ENCODE measurements around the gene DENND1A. TPM values are rescaled to one million over a fixed set of nuclear protein-coding genes. Genes with fewer than 3 reads are reported as not detected.

The DENND1A gene
- total and polyA plus RNA-seq, 2 of the 13 experiments (the other 11 are each of a cell fraction or from before 2014, with no cell fraction given): 14.8 to 30.1 TPM

DNA sequence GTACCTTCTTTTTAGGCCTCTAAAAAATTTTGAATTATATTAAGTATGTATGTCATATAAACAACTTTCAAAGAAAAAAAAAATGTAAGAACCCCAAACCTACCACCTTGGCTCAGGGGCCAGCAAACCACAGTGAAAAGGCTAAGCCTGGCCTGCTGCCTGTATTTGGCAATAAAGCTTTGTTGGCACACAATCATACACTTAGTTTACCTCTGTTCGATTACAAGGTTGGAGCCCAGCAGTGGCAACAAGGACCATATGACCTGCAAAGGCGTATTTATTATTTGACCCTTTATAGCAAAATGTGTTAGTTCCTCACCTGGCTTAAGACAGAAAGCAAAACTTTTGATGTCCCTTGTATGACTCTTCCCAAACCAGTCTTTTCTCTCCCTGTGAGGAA, 282.8 kb downstream of the DENND1A start:
- H3K27ac ChIP-seq (ENCODE audit: extremely low read length, insufficient read depth, low read length): no peak overlapping the region
- ATAC-seq (no peak), DNase-seq (ENCODE audit: low spot score) (no peak), FAIRE-seq (no peak)
- H4K20me1 ChIP-seq (ENCODE audit: insufficient read depth, low read length): peaks cover 5% of the 10 kb centered on the region; the same call in 1 of the 2 replicates
- no peak overlapping the region for H3K4me2 ChIP-seq (ENCODE audit: low read depth, low read length)
- BruUV-seq (replicated peaks): no TSS peak
- ChIA-PET POLR2A (no interaction called here), CTCF (ENCODE audit: low intra/inter-chr PET ratio, low total read pairs) (no interaction called here)
- in situ Hi-C loops (cut with HindIII; ENCODE audit: extremely low pct_ligation_motif_present, low pct_unique_long_range_greater_than_20kb): no loop called here
- H3K79me2 ChIP-seq (ENCODE audit: insufficient read depth, low read length): no peaks in the 10 kb centered on the region
- peaks cover 5 to 42% of the 10 kb centered on the region in 2 experiments; a peak in 4 of 5 replicates for H3K36me3 ChIP-seq (replicated peaks in 1 of 2; ENCODE audit: control insufficient read depth in 1 of 2, insufficient read depth in 2 of 2, low read length in 2 of 2)
- H3K4me1 ChIP-seq (ENCODE audit: insufficient read depth, low read length): peaks cover 17% of the 10 kb centered on the region
- intact Hi-C loops (cut with micrococcal nuclease; ENCODE audit: unreplicated experiment): no loop called here
- no peak overlapping the region for H3K9ac ChIP-seq (ENCODE audit: insufficient read depth, low read depth, low read length)
- H3K27me3 ChIP-seq (ENCODE audit: control insufficient read depth in 1 of 2, insufficient read depth in 2 of 2, low read length in 2 of 2): no peaks in the 10 kb centered on the region
- no peaks in the 10 kb centered on the region for H3K9me3 ChIP-seq (ENCODE audit: low read length)
- no peak overlapping the region for H3K4me3 ChIP-seq (replicated peaks in 1 of 3; ENCODE audit: insufficient read depth in 1 of 3, low read depth in 2 of 3, low read length in 3 of 3)
- TF ChIP-seq KLF11 (CRISPR knock-in tag; IDR thresholded peaks at IDR 0.05): no peak
- 92% methylated on average over 2 of the region's 2 CpGs for WGBS (ENCODE audit: low lambda C conversion rate)
- H2AFZ ChIP-seq (ENCODE audit: low read length): no peak overlapping the region

DNA sequence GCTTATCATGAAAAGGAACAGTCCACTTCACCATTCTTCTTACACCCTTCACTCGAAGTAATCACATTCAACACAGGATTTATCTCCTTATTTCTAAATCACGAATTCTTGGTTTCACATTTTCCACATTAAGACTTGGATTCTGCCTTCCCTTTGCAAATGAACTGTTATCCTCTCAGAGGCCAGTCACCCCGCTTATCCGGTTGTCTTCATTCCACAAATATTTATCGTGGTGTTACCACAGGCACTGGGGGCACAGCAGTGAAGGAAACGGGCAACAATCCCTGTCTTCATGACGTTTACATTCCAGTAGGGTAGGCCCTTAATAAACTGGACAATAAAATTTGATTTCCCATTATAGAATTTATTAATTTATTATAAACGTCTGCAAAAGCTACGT, 284.2 kb downstream of the DENND1A start:
- in situ Hi-C loops (cut with HindIII; ENCODE audit: extremely low pct_ligation_motif_present, low pct_unique_long_range_greater_than_20kb): no loop called here
- no peak for DNase-seq (ENCODE audit: low spot score)
- peaks cover 3 to 33% of the 10 kb centered on the region in 2 experiments; a peak in 3 of 5 replicates for H3K36me3 ChIP-seq (replicated peaks in 1 of 2; ENCODE audit: control insufficient read depth in 1 of 2, insufficient read depth in 2 of 2, low read length in 2 of 2)
- ATAC-seq: no peak
- ChIA-PET POLR2A (no interaction called here), CTCF (ENCODE audit: low intra/inter-chr PET ratio, low total read pairs) (no interaction called here)
- H3K27me3 ChIP-seq (ENCODE audit: control insufficient read depth in 1 of 2, insufficient read depth in 2 of 2, low read length in 2 of 2): no peaks in the 10 kb centered on the region
- BruUV-seq (replicated peaks): no TSS peak
- WGBS (ENCODE audit: low lambda C conversion rate): 97% methylated on average over 9 of the region's 9 CpGs
- no peaks in the 10 kb centered on the region for H3K79me2 ChIP-seq (ENCODE audit: insufficient read depth, low read length)
- no peak for TF ChIP-seq TAF1 (CRISPR knock-in tag; IDR thresholded peaks at IDR 0.05)
- TF ChIP-seq ZNF460 (CRISPR knock-in tag; IDR thresholded peaks at IDR 0.05; ENCODE audit: borderline replicate concordance): no peak
- TF ChIP-seq ZNF224 (CRISPR knock-in tag; IDR thresholded peaks at IDR 0.05): no peak
- TF ChIP-seq ZNF446 (CRISPR knock-in tag; IDR thresholded peaks at IDR 0.05): no peak
- TF ChIP-seq ZNF749 (CRISPR knock-in tag; IDR thresholded peaks at IDR 0.05; ENCODE audit: borderline replicate concordance): no peak
- no peak for TF ChIP-seq IRX3 (CRISPR knock-in tag; IDR thresholded peaks at IDR 0.05; ENCODE audit: borderline replicate concordance, low read depth)
- TF ChIP-seq, protein P1, sequence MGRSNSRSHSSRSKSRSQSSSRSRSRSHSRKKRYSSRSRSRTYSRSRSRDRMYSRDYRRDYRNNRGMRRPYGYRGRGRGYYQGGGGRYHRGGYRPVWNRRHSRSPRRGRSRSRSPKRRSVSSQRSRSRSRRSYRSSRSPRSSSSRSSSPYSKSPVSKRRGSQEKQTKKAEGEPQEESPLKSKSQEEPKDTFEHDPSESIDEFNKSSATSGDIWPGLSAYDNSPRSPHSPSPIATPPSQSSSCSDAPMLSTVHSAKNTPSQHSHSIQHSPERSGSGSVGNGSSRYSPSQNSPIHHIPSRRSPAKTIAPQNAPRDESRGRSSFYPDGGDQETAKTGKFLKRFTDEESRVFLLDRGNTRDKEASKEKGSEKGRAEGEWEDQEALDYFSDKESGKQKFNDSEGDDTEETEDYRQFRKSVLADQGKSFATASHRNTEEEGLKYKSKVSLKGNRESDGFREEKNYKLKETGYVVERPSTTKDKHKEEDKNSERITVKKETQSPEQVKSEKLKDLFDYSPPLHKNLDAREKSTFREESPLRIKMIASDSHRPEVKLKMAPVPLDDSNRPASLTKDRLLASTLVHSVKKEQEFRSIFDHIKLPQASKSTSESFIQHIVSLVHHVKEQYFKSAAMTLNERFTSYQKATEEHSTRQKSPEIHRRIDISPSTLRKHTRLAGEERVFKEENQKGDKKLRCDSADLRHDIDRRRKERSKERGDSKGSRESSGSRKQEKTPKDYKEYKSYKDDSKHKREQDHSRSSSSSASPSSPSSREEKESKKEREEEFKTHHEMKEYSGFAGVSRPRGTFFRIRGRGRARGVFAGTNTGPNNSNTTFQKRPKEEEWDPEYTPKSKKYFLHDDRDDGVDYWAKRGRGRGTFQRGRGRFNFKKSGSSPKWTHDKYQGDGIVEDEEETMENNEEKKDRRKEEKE (IDR thresholded peaks at IDR 0.05): no peak
- no peak for TF ChIP-seq GATAD2A (CRISPR knock-in tag; IDR thresholded peaks at IDR 0.05)
- TF ChIP-seq ZFY (CRISPR knock-in tag; IDR thresholded peaks at IDR 0.05): no peak
- TF ChIP-seq ZNF546 (CRISPR knock-in tag; conservative IDR thresholded peaks at IDR 0.05): no peak
- no peak for TF ChIP-seq ZNF256 (CRISPR knock-in tag; conservative IDR thresholded peaks at IDR 0.05)
- H2AFZ ChIP-seq (ENCODE audit: low read length): no peak overlapping the region
- no peak overlapping the region for H3K4me2 ChIP-seq (ENCODE audit: low read depth, low read length)
- intact Hi-C loops (cut with micrococcal nuclease; ENCODE audit: unreplicated experiment): no loop called here
- no peak overlapping the region for H3K9ac ChIP-seq (ENCODE audit: insufficient read depth, low read depth, low read length)
- H3K27ac ChIP-seq (ENCODE audit: extremely low read length, insufficient read depth, low read length): no peak overlapping the region
- no peaks in the 10 kb centered on the region for H3K9me3 ChIP-seq (ENCODE audit: low read length)
- peaks cover 17% of the 10 kb centered on the region for H3K4me1 ChIP-seq (ENCODE audit: insufficient read depth, low read length)
- H3K4me3 ChIP-seq (replicated peaks in 1 of 3; ENCODE audit: insufficient read depth in 1 of 3, low read depth in 2 of 3, low read length in 3 of 3): no peak overlapping the region
- peaks cover 5% of the 10 kb centered on the region; the same call in 1 of the 2 replicates for H4K20me1 ChIP-seq (ENCODE audit: insufficient read depth, low read length)
- FAIRE-seq: no peak
